Measurements from ENCODE around the gene TMEM184C.

GRCh38 chr4:147626903-147627302 is 9.7 kb downstream of the TMEM184C start:
- TF ChIP-seq ZNF121 (CRISPR knock-in tag; IDR thresholded peaks at IDR 0.05) (no peak), CTCF (IDR thresholded peaks at IDR 0.05) (no peak), ZNF232 (CRISPR knock-in tag; IDR thresholded peaks at IDR 0.05) (no peak), PRRX2 (CRISPR knock-in tag; IDR thresholded peaks at IDR 0.05) (no peak), TCF7 (CRISPR knock-in tag; IDR thresholded peaks at IDR 0.05; ENCODE audit: low read depth) (no peak), NFE2L1 (CRISPR knock-in tag; IDR thresholded peaks at IDR 0.05) (no peak), RELA (CRISPR knock-in tag; IDR thresholded peaks at IDR 0.05; ENCODE audit: borderline replicate concordance) (no peak)

Data from WTC11 (cell line).